Measurements from ENCODE around the gene MAGEA9B.
"Not testable (repeated sequence)": the region's sequence is repeated elsewhere in the genome, so short reads cannot be mapped to it uniquely, and the experiment has no call there.

The MAGEA9B gene

GRCh38 chrX:149587359-149587758 lies at the start of gene MAGEA9B:
Gene MAGEA9B, minus strand, starts transcription at chrX:149587459. Its CDS starts 4,280 bp downstream, at chrX:149583179.
- DNase-seq (ENCODE audit: extremely low spot score); CTCF ChIA-PET; POLR2A ChIA-PET: not testable (repeated sequence)

- no peak for TF ChIP-seq CTCF (IDR thresholded peaks at IDR 0.05; ENCODE audit: control extremely low read depth, extremely low read depth, low read depth, missing control alignments)
- POLR2A ChIA-PET: no interaction called here
- CTCF ChIA-PET: no interaction called here
- no peak for DNase-seq (ENCODE audit: extremely low spot score)
These were observed 46.3 kb upstream of the MAGEA9B start for GRCh38 chrX:149633511-149633910.

- peak; percentile 83 for DNase-seq (ENCODE audit: extremely low spot score)
- POLR2A ChIA-PET: no interaction called here
- CTCF ChIA-PET: interaction anchor here (1.0 kb wide), 1 partner anchor 103 kb away, joined by 3 read pairs; no protein-coding TSS in a partner anchor
- TF ChIP-seq CTCF (IDR thresholded peaks at IDR 0.05; ENCODE audit: control extremely low read depth, extremely low read depth, low read depth, missing control alignments): no peak
These were observed 44.2 kb upstream of the MAGEA9B start, which contains the start of gene TMEM185A for GRCh38 chrX:149631234-149632165. Gene TMEM185A, minus strand, starts transcription at chrX:149631792. Its CDS starts 212 bp downstream, at chrX:149631580.

GRCh38 chrX:149630681-149631233 lies 43.5 kb upstream of the MAGEA9B start:
- ChIA-PET CTCF (interaction anchor here (1.0 kb wide), 1 partner anchor 103 kb away, joined by 3 read pairs; no protein-coding TSS in a partner anchor), POLR2A (no interaction called here)
- TF ChIP-seq CTCF (IDR thresholded peaks at IDR 0.05; ENCODE audit: control extremely low read depth, extremely low read depth, low read depth, missing control alignments): no peak
- DNase-seq (ENCODE audit: extremely low spot score): no peak

- ChIA-PET CTCF (interaction anchor here (1.0 kb wide), 1 partner anchor 102 kb away, joined by 3 read pairs; no protein-coding TSS in a partner anchor), POLR2A (no interaction called here)
- DNase-seq (ENCODE audit: extremely low spot score): no peak
- no peak for TF ChIP-seq CTCF (IDR thresholded peaks at IDR 0.05; ENCODE audit: control extremely low read depth, extremely low read depth, low read depth, missing control alignments)
These were observed 42.6 kb upstream of the MAGEA9B start for GRCh38 chrX:149629730-149630387.

GRCh38 chrX:149628768-149629167 lies 41.5 kb upstream of the MAGEA9B start:
- no peak for DNase-seq (ENCODE audit: extremely low spot score)
- no peak for TF ChIP-seq CTCF (IDR thresholded peaks at IDR 0.05; ENCODE audit: control extremely low read depth, extremely low read depth, low read depth, missing control alignments)
- ChIA-PET CTCF (no interaction called here), POLR2A (no interaction called here)

All from GM10248 (cell line).